ENCODE results near the gene IGFBP7.

The IGFBP7 gene

GRCh38 chr4:57109411-57109846 is 756 bp downstream of the IGFBP7 start:
- Histone ChIP-seq H3K4me1 (no peaks in the 10 kb centered on the region), H3K9ac (no peak overlapping the region), H3K4me2 (ENCODE audit: low read length) (peak overlapping the region; percentile 52), H2AFZ (peak overlapping the region; percentile 58), H3K36me3 (ENCODE audit: control insufficient read depth, insufficient read depth, low read length) (no peaks in the 10 kb centered on the region), H3K27me3 (ENCODE audit: control insufficient read depth, insufficient read depth, low read length) (no peaks in the 10 kb centered on the region), H3K9me3 (ENCODE audit: control insufficient read depth, low read length) (no peaks in the 10 kb centered on the region), H3K27ac (peak overlapping the region; percentile 15), H3K4me3 (ENCODE audit: low read depth, low read length) (peak overlapping the region; percentile 41), H3K79me2 (no peaks in the 10 kb centered on the region)
- TF ChIP-seq CTCF (IDR thresholded peaks at IDR 0.05), result no peak

DNA sequence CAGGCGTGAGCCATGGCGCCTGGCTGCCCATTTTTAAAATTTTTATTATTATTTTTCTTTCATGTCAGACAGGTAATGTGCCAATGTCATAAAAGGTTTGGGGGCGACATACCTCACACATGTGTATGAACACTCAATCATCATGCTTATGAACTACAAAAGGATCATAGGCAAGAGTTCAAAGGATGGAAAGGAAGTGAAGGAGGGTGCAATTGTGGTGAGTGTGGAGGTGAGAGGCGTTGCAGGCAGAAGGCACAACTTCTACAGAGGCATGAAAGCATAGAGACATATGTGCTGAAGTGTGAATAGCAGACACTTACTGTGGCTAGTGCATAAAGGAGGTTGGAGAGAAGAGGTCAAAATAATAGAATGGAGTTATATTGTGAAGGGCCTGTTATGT is 4.0 kb downstream of the IGFBP7 start:
- Histone ChIP-seq H3K36me3 (ENCODE audit: control insufficient read depth, insufficient read depth, low read length) (no peaks in the 10 kb centered on the region), H3K4me3 (ENCODE audit: low read depth, low read length) (no peak overlapping the region), H3K79me2 (no peaks in the 10 kb centered on the region), H2AFZ (no peak overlapping the region), H3K4me1 (no peaks in the 10 kb centered on the region), H3K9me3 (ENCODE audit: control insufficient read depth, low read length) (no peaks in the 10 kb centered on the region), H3K27me3 (ENCODE audit: control insufficient read depth, insufficient read depth, low read length) (no peaks in the 10 kb centered on the region), H3K27ac (no peak overlapping the region), H3K9ac (no peak overlapping the region), H3K4me2 (ENCODE audit: low read length) (no peak overlapping the region)
- TF ChIP-seq CTCF (IDR thresholded peaks at IDR 0.05), result no peak

- Histone ChIP-seq H3K9me3 (ENCODE audit: control insufficient read depth, low read length) (no peaks in the 10 kb centered on the region), H3K36me3 (ENCODE audit: control insufficient read depth, insufficient read depth, low read length) (no peaks in the 10 kb centered on the region), H2AFZ (no peak overlapping the region), H3K9ac (no peak overlapping the region), H3K4me3 (ENCODE audit: low read depth, low read length) (no peak overlapping the region), H3K79me2 (no peaks in the 10 kb centered on the region), H3K27me3 (ENCODE audit: control insufficient read depth, insufficient read depth, low read length) (no peaks in the 10 kb centered on the region), H3K27ac (no peak overlapping the region), H3K4me1 (no peaks in the 10 kb centered on the region), H3K4me2 (ENCODE audit: low read length) (no peak overlapping the region)
- TF ChIP-seq CTCF (IDR thresholded peaks at IDR 0.05), result no peak
Measured at GRCh38 chr4:57104706-57105560, 5.3 kb downstream of the IGFBP7 start.

GRCh38 chr4:57103051-57103450 is 7.1 kb downstream of the IGFBP7 start:
- Histone ChIP-seq H3K9me3 (ENCODE audit: control insufficient read depth, low read length) (no peaks in the 10 kb centered on the region), H3K27ac (peak overlapping the region; percentile 8), H2AFZ (no peak overlapping the region), H3K4me1 (no peaks in the 10 kb centered on the region), H3K36me3 (ENCODE audit: control insufficient read depth, insufficient read depth, low read length) (no peaks in the 10 kb centered on the region), H3K4me3 (ENCODE audit: low read depth, low read length) (no peak overlapping the region), H3K9ac (no peak overlapping the region), H3K79me2 (no peaks in the 10 kb centered on the region), H3K4me2 (ENCODE audit: low read length) (no peak overlapping the region), H3K27me3 (ENCODE audit: control insufficient read depth, insufficient read depth, low read length) (no peaks in the 10 kb centered on the region)
- TF ChIP-seq CTCF (IDR thresholded peaks at IDR 0.05), result no peak
